Measurements from ENCODE around the gene SEPTIN10.

- TF ChIP-seq POLR2A (IDR thresholded peaks at IDR 0.05) = no peak
- no peak for TF ChIP-seq CTCF (IDR thresholded peaks at IDR 0.05)
- TF ChIP-seq EP300 (IDR thresholded peaks at IDR 0.05) = no peak
Observed at GRCh38 chr2:109611467-109612095, 2.2 kb downstream of the SEPTIN10 start.

All from tibial nerve (tissue), 4 donors.